Measurements from ENCODE around the gene CLMN.

Gene CLMN

GRCh38 chr14:95302667-95303506, 16.8 kb downstream of the CLMN start:
- no peaks in the 10 kb centered on the region for H3K36me3 ChIP-seq (ENCODE audit: insufficient read depth, low read length)
- H2AFZ ChIP-seq (ENCODE audit: low read length, unreplicated experiment), result no peak overlapping the region
- H3K4me1 ChIP-seq (ENCODE audit: control insufficient read depth, insufficient read depth, low read length, unreplicated experiment), result no peaks in the 10 kb centered on the region
- no peak overlapping the region for H3K4me3 ChIP-seq (ENCODE audit: low read depth, low read length)
- H3K27me3 ChIP-seq (ENCODE audit: insufficient read depth, low read length), result no peaks in the 10 kb centered on the region
- no peak overlapping the region for H3K27ac ChIP-seq (ENCODE audit: low read depth, low read length)
- H3K79me2 ChIP-seq (ENCODE audit: control insufficient read depth, insufficient read depth, low read length, unreplicated experiment), result no peaks in the 10 kb centered on the region

- H3K4me1 ChIP-seq (ENCODE audit: control insufficient read depth, insufficient read depth, low read length, unreplicated experiment), result peaks cover 1% of the 10 kb centered on the region
Observed at GRCh38 chr14:95301527-95302187, 18.1 kb downstream of the CLMN start.

GRCh38 chr14:95300697-95301526, 18.8 kb downstream of the CLMN start:
- Histone ChIP-seq H3K4me3 (ENCODE audit: low read depth, low read length) (no peak overlapping the region), H3K36me3 (ENCODE audit: insufficient read depth, low read length) (no peaks in the 10 kb centered on the region), H3K79me2 (ENCODE audit: control insufficient read depth, insufficient read depth, low read length, unreplicated experiment) (no peaks in the 10 kb centered on the region), H3K27ac (ENCODE audit: low read depth, low read length) (no peak overlapping the region), H2AFZ (ENCODE audit: low read length, unreplicated experiment) (no peak overlapping the region), H3K4me1 (ENCODE audit: control insufficient read depth, insufficient read depth, low read length, unreplicated experiment) (peaks cover 6% of the 10 kb centered on the region), H3K27me3 (ENCODE audit: insufficient read depth, low read length) (no peaks in the 10 kb centered on the region)

More at GRCh38 chr14:95301527-95302187, 18.1 kb downstream of the CLMN start:
- Histone ChIP-seq H3K27me3 (ENCODE audit: insufficient read depth, low read length) (no peaks in the 10 kb centered on the region), H3K79me2 (ENCODE audit: control insufficient read depth, insufficient read depth, low read length, unreplicated experiment) (no peaks in the 10 kb centered on the region), H3K36me3 (ENCODE audit: insufficient read depth, low read length) (no peaks in the 10 kb centered on the region), H3K4me3 (ENCODE audit: low read depth, low read length) (no peak overlapping the region), H3K27ac (ENCODE audit: low read depth, low read length) (no peak overlapping the region), H2AFZ (ENCODE audit: low read length, unreplicated experiment) (no peak overlapping the region)

- no peak overlapping the region for H3K4me3 ChIP-seq (ENCODE audit: low read depth, low read length)
- H3K27ac ChIP-seq (ENCODE audit: low read depth, low read length), result no peak overlapping the region
Observed at GRCh38 chr14:95300002-95300696, 19.6 kb downstream of the CLMN start.

GRCh38 chr14:95299271-95299670, 20.4 kb downstream of the CLMN start:
- Histone ChIP-seq H3K4me3 (ENCODE audit: low read depth, low read length) (no peak overlapping the region), H3K4me1 (ENCODE audit: control insufficient read depth, insufficient read depth, low read length, unreplicated experiment) (peaks cover 11% of the 10 kb centered on the region), H2AFZ (ENCODE audit: low read length, unreplicated experiment) (no peak overlapping the region), H3K27ac (ENCODE audit: low read depth, low read length) (no peak overlapping the region), H3K79me2 (ENCODE audit: control insufficient read depth, insufficient read depth, low read length, unreplicated experiment) (no peaks in the 10 kb centered on the region), H3K36me3 (ENCODE audit: insufficient read depth, low read length) (no peaks in the 10 kb centered on the region), H3K27me3 (ENCODE audit: insufficient read depth, low read length) (no peaks in the 10 kb centered on the region)

More at GRCh38 chr14:95300002-95300696, 19.6 kb downstream of the CLMN start:
- Histone ChIP-seq H2AFZ (ENCODE audit: low read length, unreplicated experiment) (no peak overlapping the region), H3K4me1 (ENCODE audit: control insufficient read depth, insufficient read depth, low read length, unreplicated experiment) (peaks cover 6% of the 10 kb centered on the region), H3K79me2 (ENCODE audit: control insufficient read depth, insufficient read depth, low read length, unreplicated experiment) (no peaks in the 10 kb centered on the region), H3K36me3 (ENCODE audit: insufficient read depth, low read length) (no peaks in the 10 kb centered on the region), H3K27me3 (ENCODE audit: insufficient read depth, low read length) (no peaks in the 10 kb centered on the region)

- H3K27ac ChIP-seq (ENCODE audit: low read depth, low read length), result no peak overlapping the region
- H3K36me3 ChIP-seq (ENCODE audit: insufficient read depth, low read length), result no peaks in the 10 kb centered on the region
- no peak overlapping the region for H3K4me3 ChIP-seq (ENCODE audit: low read depth, low read length)
- H3K79me2 ChIP-seq (ENCODE audit: control insufficient read depth, insufficient read depth, low read length, unreplicated experiment), result no peaks in the 10 kb centered on the region
- no peaks in the 10 kb centered on the region for H3K27me3 ChIP-seq (ENCODE audit: insufficient read depth, low read length)
- H2AFZ ChIP-seq (ENCODE audit: low read length, unreplicated experiment), result no peak overlapping the region
- peaks cover 11% of the 10 kb centered on the region for H3K4me1 ChIP-seq (ENCODE audit: control insufficient read depth, insufficient read depth, low read length, unreplicated experiment)
Observed at GRCh38 chr14:95297832-95298231, 21.9 kb downstream of the CLMN start.

GRCh38 chr14:95296966-95297365, 22.7 kb downstream of the CLMN start:
- H3K36me3 ChIP-seq (ENCODE audit: insufficient read depth, low read length), result no peaks in the 10 kb centered on the region
- H3K27me3 ChIP-seq (ENCODE audit: insufficient read depth, low read length), result no peaks in the 10 kb centered on the region
- H3K4me3 ChIP-seq (ENCODE audit: low read depth, low read length), result no peak overlapping the region
- peaks cover 17% of the 10 kb centered on the region for H3K4me1 ChIP-seq (ENCODE audit: control insufficient read depth, insufficient read depth, low read length, unreplicated experiment)
- H3K27ac ChIP-seq (ENCODE audit: low read depth, low read length), result no peak overlapping the region
- no peaks in the 10 kb centered on the region for H3K79me2 ChIP-seq (ENCODE audit: control insufficient read depth, insufficient read depth, low read length, unreplicated experiment)
- no peak overlapping the region for H2AFZ ChIP-seq (ENCODE audit: low read length, unreplicated experiment)

GRCh38 chr14:95295600-95296376, 23.9 kb downstream of the CLMN start:
- H3K4me1 ChIP-seq (ENCODE audit: control insufficient read depth, insufficient read depth, low read length, unreplicated experiment), result peaks cover 28% of the 10 kb centered on the region

GRCh38 chr14:95294834-95295599, 24.7 kb downstream of the CLMN start:
- H3K79me2 ChIP-seq (ENCODE audit: control insufficient read depth, insufficient read depth, low read length, unreplicated experiment), result no peaks in the 10 kb centered on the region
- peaks cover 28% of the 10 kb centered on the region for H3K4me1 ChIP-seq (ENCODE audit: control insufficient read depth, insufficient read depth, low read length, unreplicated experiment)
- no peak overlapping the region for H2AFZ ChIP-seq (ENCODE audit: low read length, unreplicated experiment)
- H3K4me3 ChIP-seq (ENCODE audit: low read depth, low read length), result no peak overlapping the region
- H3K36me3 ChIP-seq (ENCODE audit: insufficient read depth, low read length), result no peaks in the 10 kb centered on the region
- H3K27me3 ChIP-seq (ENCODE audit: insufficient read depth, low read length), result no peaks in the 10 kb centered on the region
- no peak overlapping the region for H3K27ac ChIP-seq (ENCODE audit: low read depth, low read length)

More at GRCh38 chr14:95295600-95296376, 23.9 kb downstream of the CLMN start:
- no peaks in the 10 kb centered on the region for H3K79me2 ChIP-seq (ENCODE audit: control insufficient read depth, insufficient read depth, low read length, unreplicated experiment)
- no peaks in the 10 kb centered on the region for H3K36me3 ChIP-seq (ENCODE audit: insufficient read depth, low read length)
- no peak overlapping the region for H2AFZ ChIP-seq (ENCODE audit: low read length, unreplicated experiment)
- H3K27ac ChIP-seq (ENCODE audit: low read depth, low read length), result no peak overlapping the region
- H3K4me3 ChIP-seq (ENCODE audit: low read depth, low read length), result no peak overlapping the region
- no peaks in the 10 kb centered on the region for H3K27me3 ChIP-seq (ENCODE audit: insufficient read depth, low read length)
